Measurements from ENCODE around the gene UBAP2L. TPM values are rescaled to one million over a fixed set of nuclear protein-coding genes. Genes with fewer than 3 reads are reported as not detected.

Gene UBAP2L
- total and polyA plus RNA-seq, 9 of the 15 experiments (the other 6 are each of a cell fraction or from before 2014, with no cell fraction given), result 75.0 to 245 (median 119) TPM

GRCh38 chr1:154212083-154212482 lies 8.7 kb upstream of the UBAP2L start (continued):
- TF ChIP-seq FOXM1 (IDR thresholded peaks at IDR 0.05; ENCODE audit: low read depth) (no peak), FOXM1 (CRISPR knock-in tag; IDR thresholded peaks at IDR 0.05; ENCODE audit: low read depth) (no peak), EHMT2 (IDR thresholded peaks at IDR 0.05) (no peak)

- WGBS (ENCODE audit: insufficient coverage, low coverage, missing lambda C conversion rate), result 100% methylated on average over 1 of the region's 1 CpG
- Histone ChIP-seq H3K79me2 (ENCODE audit: control insufficient read depth, insufficient read depth, low read length) (peaks cover 31% of the 10 kb centered on the region), H4K20me1 (replicated peaks; ENCODE audit: control insufficient read depth, insufficient read depth, low read length) (no peaks in the 10 kb centered on the region), H3K27me3 (ENCODE audit: control insufficient read depth in 2 of 2, insufficient read depth in 2 of 2, low read length in 2 of 2) (no peaks in the 10 kb centered on the region), H3K9ac (ENCODE audit: insufficient read depth in 1 of 2, low read depth in 2 of 2, low read length in 2 of 2) (no peak overlapping the region), H3K4me1 (replicated peaks in 1 of 2; ENCODE audit: control insufficient read depth in 2 of 2, insufficient read depth in 2 of 2, low read length in 2 of 2) (peaks cover 0 to 7% of the 10 kb centered on the region in 2 experiments; a peak in 2 of 5 replicates), H3K27ac (ENCODE audit: extremely low read depth, low read depth, low read length) (no peak overlapping the region), H2AFZ (ENCODE audit: low read depth, low read length) (no peak overlapping the region), H3K9me1 (ENCODE audit: control insufficient read depth, insufficient read depth, low read length) (no peaks in the 10 kb centered on the region), H3K36me3 (ENCODE audit: control insufficient read depth, insufficient read depth, low read length) (peaks cover 80% of the 10 kb centered on the region), H3K9me3 (replicated peaks; ENCODE audit: control insufficient read depth, insufficient read depth, low read depth, low read length) (no peaks in the 10 kb centered on the region), H3K4me3 (no peak overlapping the region), H3K4me2 (ENCODE audit: insufficient read depth, low read length) (no peak overlapping the region)
- ChIA-PET CTCF (ENCODE audit: low intra/inter-chr PET ratio) (no interaction called here), POLR2A (interaction anchor here (1.2 to 1.9 kb wide), 2 partner anchors 9 to 14 kb away, joined by 4 to 7 read pairs; no protein-coding TSS in a partner anchor)
- in situ Hi-C loops (cut with MboI), result no loop called here
- peak in 1 of 4 experiments; percentile 28 for DNase-seq (ENCODE audit: extremely low read depth in 1 of 4, low spot score in 3 of 4)
- ATAC-seq, result no peak
- no TSS peak for BruUV-seq (replicated peaks)
- intact Hi-C loops (cut with micrococcal nuclease), result no loop called here
- FAIRE-seq, result no peak
- TF ChIP-seq TCF15 (CRISPR knock-in tag; IDR thresholded peaks at IDR 0.05) (no peak), ARID1B (IDR thresholded peaks at IDR 0.05) (peak; percentile 35; the same call in 1 of the 2 replicates), JUN (IDR thresholded peaks at IDR 0.05; ENCODE audit: borderline replicate concordance, low read depth, low read length) (peak; percentile 51; the same call in 1 of the 2 replicates), JUN (CRISPR knock-in tag; IDR thresholded peaks at IDR 0.05; ENCODE audit: borderline replicate concordance) (no peak), SUPT5H (IDR thresholded peaks at IDR 0.05) (no peak), MAFG (tag; conservative IDR thresholded peaks at IDR 0.05) (0 out of 2 replicates have a peak, but pooled peaks have one; percentile 21), ZKSCAN8 (CRISPR knock-in tag; IDR thresholded peaks at IDR 0.05) (no peak), KDM1A (IDR thresholded peaks at IDR 0.05) (0 out of 4 replicates have a peak, but pooled peaks of 1 of the 2 experiments have one; percentile 27), JUND (IDR thresholded peaks at IDR 0.05; ENCODE audit: borderline replicate concordance, low read depth, low read length) (peak; percentile 19; the same call in 1 of the 2 replicates), JUND (tag; IDR thresholded peaks at IDR 0.05; ENCODE audit: borderline replicate concordance, low read depth, low read length) (no peak), KAT7 (CRISPR knock-in tag; IDR thresholded peaks at IDR 0.05; ENCODE audit: borderline replicate concordance) (no peak), PCBP1 (IDR thresholded peaks at IDR 0.05; ENCODE audit: low read depth, low read length, poor library complexity, severe bottlenecking) (no peak), ATF1 (CRISPR knock-in tag; IDR thresholded peaks at IDR 0.05) (no peak), ATF1 (tag; IDR thresholded peaks at IDR 0.05) (no peak)
These were observed 7.5 kb upstream of the UBAP2L start for GRCh38 chr1:154213274-154213673.
